ENCODE data around the gene TRMT44. TPM values are rescaled to one million over a fixed set of nuclear protein-coding genes. Genes with fewer than 3 reads are reported as not detected.

The TRMT44 gene
- polyA plus RNA-seq, 1 donor (not counting 4 experiments of a cell fraction or from before 2014, with no cell fraction given), result 8.8 TPM

DNA sequence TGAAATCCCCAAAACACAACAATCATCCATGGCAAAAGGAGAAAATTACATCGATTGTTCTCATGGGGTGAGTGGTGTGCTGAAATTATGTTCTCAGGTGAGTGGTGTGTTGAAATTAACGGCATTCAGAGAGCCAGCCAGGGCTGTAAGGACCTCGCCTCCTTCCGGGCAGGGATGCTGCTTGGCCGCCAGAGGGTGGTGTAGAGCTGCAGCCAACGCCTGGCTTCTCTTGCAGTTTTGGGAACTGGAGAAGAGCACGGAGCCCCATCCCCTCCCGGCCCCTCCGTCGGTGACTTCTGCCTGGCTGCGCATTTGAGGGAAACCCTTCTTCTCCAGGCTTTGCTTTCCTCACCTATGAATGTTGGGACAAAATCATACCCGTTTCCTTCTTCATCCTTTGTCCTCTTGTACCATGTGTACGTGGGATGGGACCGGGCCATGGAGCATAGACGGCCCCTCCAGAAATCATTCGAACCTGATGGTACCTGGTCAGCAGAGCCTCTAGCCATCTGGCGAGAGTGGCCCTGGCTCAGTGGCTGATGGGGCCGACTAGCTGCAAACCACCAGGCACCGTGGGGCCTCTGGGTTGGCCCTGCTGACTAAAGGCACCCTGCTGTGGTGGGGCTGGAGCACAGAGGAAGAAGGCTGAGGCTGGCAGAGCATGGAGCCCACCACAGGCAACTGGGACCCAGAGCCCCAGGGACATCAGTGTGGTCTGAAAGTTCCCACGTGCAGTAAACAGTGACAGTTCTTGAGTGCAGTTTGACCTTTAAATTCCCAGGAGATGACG is 28.4 kb downstream of the TRMT44 start:
- Histone ChIP-seq H3K4me1 (ENCODE audit: control insufficient read depth, extremely low read depth, insufficient read depth, low read length) (no peaks in the 10 kb centered on the region), H3K9me1 (ENCODE audit: control insufficient read depth, extremely low read depth, insufficient read depth, low read length) (no peaks in the 10 kb centered on the region), H3K27me3 (ENCODE audit: control insufficient read depth, extremely low read depth, insufficient read depth, low read length) (no peaks in the 10 kb centered on the region), H3K9ac (ENCODE audit: control insufficient read depth, extremely low read depth, insufficient read depth, low read length) (no peak overlapping the region), H3K4me2 (ENCODE audit: control insufficient read depth, extremely low read depth, insufficient read depth, low read depth, low read length) (no peak overlapping the region), H2AFZ (ENCODE audit: control insufficient read depth, low read length) (no peak overlapping the region), H3K36me3 (ENCODE audit: control insufficient read depth in 2 of 2, extremely low read depth in 1 of 2, insufficient read depth in 2 of 2, low read length in 2 of 2) (peaks cover 19% of the 10 kb centered on the region in 2 experiments), H3K27ac (ENCODE audit: control insufficient read depth, insufficient read depth, low read length) (no peak overlapping the region), H3K79me2 (ENCODE audit: control insufficient read depth, insufficient read depth, low read length) (no peaks in the 10 kb centered on the region), H3K9me3 (ENCODE audit: control insufficient read depth, low read depth, low read length) (no peaks in the 10 kb centered on the region), H3K4me3 (ENCODE audit: control insufficient read depth in 2 of 3, extremely low read depth in 1 of 3, insufficient read depth in 2 of 3, low read depth in 1 of 3, low read length in 3 of 3) (no peak overlapping the region), H4K20me1 (ENCODE audit: control insufficient read depth, extremely low read depth, insufficient read depth, low read length) (no peaks in the 10 kb centered on the region)
- dilution Hi-C loops (cut with MboI; ENCODE audit: extremely low pct_ligation_motif_present, low sequenced_read_pairs), result no loop called here
- TF ChIP-seq, protein P1, sequence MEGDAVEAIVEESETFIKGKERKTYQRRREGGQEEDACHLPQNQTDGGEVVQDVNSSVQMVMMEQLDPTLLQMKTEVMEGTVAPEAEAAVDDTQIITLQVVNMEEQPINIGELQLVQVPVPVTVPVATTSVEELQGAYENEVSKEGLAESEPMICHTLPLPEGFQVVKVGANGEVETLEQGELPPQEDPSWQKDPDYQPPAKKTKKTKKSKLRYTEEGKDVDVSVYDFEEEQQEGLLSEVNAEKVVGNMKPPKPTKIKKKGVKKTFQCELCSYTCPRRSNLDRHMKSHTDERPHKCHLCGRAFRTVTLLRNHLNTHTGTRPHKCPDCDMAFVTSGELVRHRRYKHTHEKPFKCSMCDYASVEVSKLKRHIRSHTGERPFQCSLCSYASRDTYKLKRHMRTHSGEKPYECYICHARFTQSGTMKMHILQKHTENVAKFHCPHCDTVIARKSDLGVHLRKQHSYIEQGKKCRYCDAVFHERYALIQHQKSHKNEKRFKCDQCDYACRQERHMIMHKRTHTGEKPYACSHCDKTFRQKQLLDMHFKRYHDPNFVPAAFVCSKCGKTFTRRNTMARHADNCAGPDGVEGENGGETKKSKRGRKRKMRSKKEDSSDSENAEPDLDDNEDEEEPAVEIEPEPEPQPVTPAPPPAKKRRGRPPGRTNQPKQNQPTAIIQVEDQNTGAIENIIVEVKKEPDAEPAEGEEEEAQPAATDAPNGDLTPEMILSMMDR (optimal IDR thresholded peaks at IDR 0.05 in 1 of 3, IDR thresholded peaks at IDR 0.05 in 1 of 3, conservative IDR thresholded peaks at IDR 0.05 in 1 of 3; ENCODE audit: extremely low read depth in 1 of 3, insufficient read depth in 2 of 3, low read length in 3 of 3), result peak in 2 of 3 experiments; percentile 92 to 99
- TF ChIP-seq EZH2 (IDR thresholded peaks at IDR 0.05; ENCODE audit: low read length), result no peak
- DNase-seq (ENCODE audit: low read depth, low spot score) (no peak), FAIRE-seq (no peak)

DNA sequence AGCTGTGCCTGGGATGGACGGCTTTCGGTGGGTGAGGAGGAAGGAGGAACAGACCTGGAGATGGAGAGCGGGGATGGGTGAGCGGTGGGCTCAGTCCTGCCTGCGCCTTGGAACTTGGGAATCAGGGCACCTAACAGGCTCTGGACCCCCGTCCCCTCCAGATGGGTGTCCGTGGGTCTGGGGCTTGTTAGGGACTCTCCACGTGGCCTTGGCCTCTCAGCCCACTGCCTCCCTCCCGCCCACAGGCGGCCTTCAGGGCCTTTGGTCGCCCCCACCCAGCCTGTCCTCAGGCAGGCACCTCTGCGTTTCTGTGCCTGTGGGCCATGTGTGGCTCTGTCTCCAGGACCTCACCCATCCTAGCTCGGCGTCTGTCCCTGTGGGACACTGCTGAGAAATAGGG is 29.0 kb downstream of the TRMT44 start:
- H3K9me1 ChIP-seq (ENCODE audit: control insufficient read depth, extremely low read depth, insufficient read depth, low read length), result no peaks in the 10 kb centered on the region
- H3K9ac ChIP-seq (ENCODE audit: control insufficient read depth, extremely low read depth, insufficient read depth, low read length), result no peak overlapping the region
- no peaks in the 10 kb centered on the region for H3K9me3 ChIP-seq (ENCODE audit: control insufficient read depth, low read depth, low read length)
- no peak overlapping the region for H2AFZ ChIP-seq (ENCODE audit: control insufficient read depth, low read length)
- no peaks in the 10 kb centered on the region for H3K79me2 ChIP-seq (ENCODE audit: control insufficient read depth, insufficient read depth, low read length)
- FAIRE-seq (no peak), DNase-seq (ENCODE audit: low read depth, low spot score) (no peak)
- H3K4me3 ChIP-seq (ENCODE audit: control insufficient read depth in 2 of 3, extremely low read depth in 1 of 3, insufficient read depth in 2 of 3, low read depth in 1 of 3, low read length in 3 of 3), result no peak overlapping the region
- H3K4me1 ChIP-seq (ENCODE audit: control insufficient read depth, extremely low read depth, insufficient read depth, low read length), result no peaks in the 10 kb centered on the region
- no peaks in the 10 kb centered on the region for H4K20me1 ChIP-seq (ENCODE audit: control insufficient read depth, extremely low read depth, insufficient read depth, low read length)
- dilution Hi-C loops (cut with MboI; ENCODE audit: extremely low pct_ligation_motif_present, low sequenced_read_pairs), result no loop called here
- H3K4me2 ChIP-seq (ENCODE audit: control insufficient read depth, extremely low read depth, insufficient read depth, low read depth, low read length), result no peak overlapping the region
- no peak for TF ChIP-seq EZH2 (IDR thresholded peaks at IDR 0.05; ENCODE audit: low read length)
- TF ChIP-seq, protein P1 (optimal IDR thresholded peaks at IDR 0.05 in 1 of 3, IDR thresholded peaks at IDR 0.05 in 1 of 3, conservative IDR thresholded peaks at IDR 0.05 in 1 of 3; ENCODE audit: extremely low read depth in 1 of 3, insufficient read depth in 2 of 3, low read length in 3 of 3), result no peak
- H3K36me3 ChIP-seq (ENCODE audit: control insufficient read depth in 2 of 2, extremely low read depth in 1 of 2, insufficient read depth in 2 of 2, low read length in 2 of 2), result peaks cover 15 to 18% of the 10 kb centered on the region in 2 experiments
- no peak overlapping the region for H3K27ac ChIP-seq (ENCODE audit: control insufficient read depth, insufficient read depth, low read length)
- no peaks in the 10 kb centered on the region for H3K27me3 ChIP-seq (ENCODE audit: control insufficient read depth, extremely low read depth, insufficient read depth, low read length)
